HL-60/S4 treated with phorbol 12-myristate 13-acetate at 8.2 ng/mL for 4 days and 3 days (cell line): ENCODE data around the gene ARHGEF37.
"Not testable (repeated sequence)": the region's sequence is repeated elsewhere in the genome, so short reads cannot be mapped to it uniquely, and the experiment has no call there.

Source experiments
- in situ Hi-C: fragments of 300-500 bp; cut with MboI; formaldehyde crosslinking; loops from 2 replicates; pipeline ENCODE4 v1.15.0; 2022; ENCODE audit warnings: low sequenced_read_pairs

Gene ARHGEF37

GRCh38 chr5:149561848-149562247, 19.4 kb upstream of the ARHGEF37 start:
- in situ Hi-C loops = loop anchor here (25.0 kb wide), 2 partner anchors 200 to 750 kb away; partner anchors contain the start of gene PCYOX1L

GRCh38 chr5:149563466-149563865, 17.8 kb upstream of the ARHGEF37 start:
- in situ Hi-C loops = loop anchor here (25.0 kb wide), 2 partner anchors 201 to 751 kb away; partner anchors contain the start of gene PCYOX1L

GRCh38 chr5:149564542-149565140, 16.7 kb upstream of the ARHGEF37 start:
- in situ Hi-C loops = loop anchor here (25.0 kb wide), 2 partner anchors 202 to 752 kb away; partner anchors contain the start of gene PCYOX1L

- in situ Hi-C loops = loop anchor here (25.0 kb wide), 2 partner anchors 205 to 755 kb away; partner anchors contain the start of gene PCYOX1L
Measured at GRCh38 chr5:149567226-149567625, 14.1 kb upstream of the ARHGEF37 start.

GRCh38 chr5:149572170-149572569, 9.1 kb upstream of the ARHGEF37 start:
- in situ Hi-C loops = loop anchor here (25.0 kb wide), 2 partner anchors 210 to 760 kb away; partner anchors contain the start of gene PCYOX1L

GRCh38 chr5:149572576-149573231, 8.6 kb upstream of the ARHGEF37 start:
- in situ Hi-C loops = loop anchor here (25.0 kb wide), 2 partner anchors 210 to 760 kb away; partner anchors contain the start of gene PCYOX1L

GRCh38 chr5:149575131-149575530, 6.2 kb upstream of the ARHGEF37 start:
- in situ Hi-C loops = no loop called here

- in situ Hi-C loops = no loop called here
Measured at GRCh38 chr5:149576021-149576420, 5.3 kb upstream of the ARHGEF37 start.

- in situ Hi-C loops = no loop called here
Measured at GRCh38 chr5:149578896-149579295, 2.4 kb upstream of the ARHGEF37 start.

- in situ Hi-C loops = no loop called here
Measured at GRCh38 chr5:149580808-149581191, 498 bp upstream of the ARHGEF37 start.

GRCh38 chr5:149581931-149582768, 852 bp downstream of the ARHGEF37 start:
- in situ Hi-C loops = no loop called here

- in situ Hi-C loops = no loop called here
Measured at GRCh38 chr5:149583394-149583793, 2.1 kb downstream of the ARHGEF37 start.

GRCh38 chr5:149584121-149584520, 2.8 kb downstream of the ARHGEF37 start:
- in situ Hi-C loops = no loop called here

- in situ Hi-C loops = no loop called here
Measured at GRCh38 chr5:149585910-149586309, 4.6 kb downstream of the ARHGEF37 start.

GRCh38 chr5:149586708-149587318, 5.5 kb downstream of the ARHGEF37 start:
- in situ Hi-C loops = no loop called here

- in situ Hi-C loops = no loop called here
Measured at GRCh38 chr5:149588936-149589335, 7.6 kb downstream of the ARHGEF37 start.

- in situ Hi-C loops = no loop called here
Measured at GRCh38 chr5:149593370-149593769, 12.1 kb downstream of the ARHGEF37 start.

- in situ Hi-C loops = no loop called here
Measured at GRCh38 chr5:149594206-149594895, 13.1 kb downstream of the ARHGEF37 start.

- in situ Hi-C loops = not testable (repeated sequence)
Measured at GRCh38 chr5:149595105-149595504, 13.8 kb downstream of the ARHGEF37 start.

- in situ Hi-C loops = no loop called here
Measured at GRCh38 chr5:149596712-149597111, 15.4 kb downstream of the ARHGEF37 start.
